Duodenal mucosa (tissue), 2 donors: ENCODE measurements around the gene SETD1A.
"Not testable (repeated sequence)": the region's sequence is repeated elsewhere in the genome, so short reads cannot be mapped to it uniquely, and the experiment has no call there.

ENCODE experiments used
- H3K27ac ChIP-seq: one replicate; pipeline ENCODE4 v1.7.0; 2013; ENCODE audit warnings: low read depth, low read length
- H3K27me3 ChIP-seq, 2 donors: one replicate each; pipeline ENCODE4 v1.7.0; 2013; ENCODE audit warnings: low read length in 2 of 2, control low read depth in 1 of 2; ENCODE audit not compliant: insufficient read depth in 2 of 2, control insufficient read depth in 1 of 2
- H3K36me3 ChIP-seq, 2 donors: one replicate each; pipeline ENCODE4 v1.7.0; 2013; ENCODE audit warnings: low read length in 2 of 2, control low read depth in 1 of 2; ENCODE audit not compliant: insufficient read depth in 2 of 2, control insufficient read depth in 1 of 2
- H3K4me1 ChIP-seq, 2 donors: one replicate each; pipeline ENCODE4 v1.7.0; 2013; ENCODE audit warnings: low read length in 2 of 2, control low read depth in 1 of 2; ENCODE audit not compliant: insufficient read depth in 2 of 2, control insufficient read depth in 1 of 2
- H3K4me3 ChIP-seq, 2 donors: one replicate each; pipeline ENCODE4 v1.7.0; 2013; ENCODE audit warnings: low read length in 2 of 2, low read depth in 1 of 2
- H3K9ac ChIP-seq, 2 donors: one replicate each; pipeline ENCODE4 v1.7.0; 2013; ENCODE audit warnings: low read length in 2 of 2, low read depth in 1 of 2
- H3K9me3 ChIP-seq, 2 donors: one replicate each; pipeline ENCODE4 v1.7.0; 2013; ENCODE audit warnings: low read length in 2 of 2, control low read depth in 1 of 2; ENCODE audit not compliant: control insufficient read depth in 1 of 2

SETD1A gene

DNA sequence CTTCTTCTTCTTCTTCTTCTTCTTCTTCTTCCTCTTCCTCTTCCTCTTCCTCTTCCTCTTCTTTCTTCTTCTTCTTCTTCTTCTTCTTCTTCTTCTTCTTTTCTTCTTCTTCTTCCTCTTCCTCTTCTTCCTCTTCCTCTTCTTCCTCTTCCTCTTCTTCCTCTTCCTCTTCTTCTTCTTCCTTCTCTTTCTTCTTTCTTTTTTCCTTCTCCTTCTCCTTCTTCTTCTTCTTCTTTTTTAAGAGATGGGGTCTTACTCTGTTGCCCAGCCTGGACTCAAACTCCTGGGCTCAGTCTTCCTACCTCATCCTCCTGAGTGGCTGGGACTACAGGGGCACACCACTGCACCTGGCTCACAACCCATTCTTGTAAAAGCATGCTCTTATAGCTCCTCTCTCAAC, 55.7 kb downstream of the SETD1A start:
- not testable (repeated sequence) for H3K4me1 ChIP-seq, H3K36me3 ChIP-seq, H3K4me3 ChIP-seq, H3K9ac ChIP-seq, H3K9me3 ChIP-seq, H3K27ac ChIP-seq
- H3K27me3 ChIP-seq = peaks cover 23 to 32% of the 10 kb centered on the region in 2 donors

GRCh38 chr16:31016018-31016417, 58.5 kb downstream of the SETD1A start:
- H3K27ac ChIP-seq = no peak overlapping the region
- no peaks in the 10 kb centered on the region for H3K36me3 ChIP-seq
- H3K27me3 ChIP-seq = peaks cover 11 to 13% of the 10 kb centered on the region in 2 donors
- H3K4me3 ChIP-seq = no peak overlapping the region
- H3K9ac ChIP-seq = no peak overlapping the region
- no peaks in the 10 kb centered on the region for H3K9me3 ChIP-seq
- peaks cover 0 to 5% of the 10 kb centered on the region in 2 donors for H3K4me1 ChIP-seq

DNA sequence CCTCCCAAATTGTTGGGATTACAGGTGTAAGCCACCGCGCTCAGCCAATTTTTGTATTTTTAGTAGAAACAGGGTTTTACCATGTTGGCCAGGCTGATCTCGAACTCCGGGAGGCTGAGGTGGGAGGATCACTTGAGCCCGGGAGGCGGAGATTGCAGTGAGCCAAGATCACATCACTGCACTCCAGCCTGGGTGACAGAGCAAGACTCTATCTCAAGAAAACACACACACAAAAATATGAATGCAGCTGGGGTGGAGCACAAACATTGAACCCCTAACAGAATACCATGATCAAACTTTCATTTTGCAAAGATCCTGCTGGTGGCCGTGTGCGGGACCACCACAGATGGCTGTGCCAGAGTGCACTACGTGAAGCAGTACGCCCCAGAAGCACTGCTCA, 60.2 kb downstream of the SETD1A start:
- not testable (repeated sequence) for H3K27ac ChIP-seq, H3K4me3 ChIP-seq, H3K36me3 ChIP-seq, H3K9me3 ChIP-seq, H3K9ac ChIP-seq, H3K27me3 ChIP-seq
- peaks cover 2 to 12% of the 10 kb centered on the region in 2 donors for H3K4me1 ChIP-seq

- Histone ChIP-seq H3K27ac (no peak overlapping the region), H3K36me3 (no peaks in the 10 kb centered on the region), H3K9me3 (no peaks in the 10 kb centered on the region), H3K9ac (no peak overlapping the region), H3K4me1 (peaks cover 9 to 20% of the 10 kb centered on the region in 2 donors), H3K4me3 (no peak overlapping the region), H3K27me3 (no peaks in the 10 kb centered on the region)
Measured at GRCh38 chr16:31020536-31020935, 63.0 kb downstream of the SETD1A start.

GRCh38 chr16:31022544-31023251, 65.1 kb downstream of the SETD1A start:
- H3K9ac ChIP-seq = no peak overlapping the region
- H3K4me1 ChIP-seq = peaks cover 9 to 15% of the 10 kb centered on the region in 2 donors
- no peaks in the 10 kb centered on the region for H3K27me3 ChIP-seq
- no peaks in the 10 kb centered on the region for H3K36me3 ChIP-seq
- H3K4me3 ChIP-seq = no peak overlapping the region
- H3K27ac ChIP-seq = no peak overlapping the region
- H3K9me3 ChIP-seq = no peaks in the 10 kb centered on the region

GRCh38 chr16:31023252-31023602, 65.7 kb downstream of the SETD1A start:
- Histone ChIP-seq H3K36me3 (no peaks in the 10 kb centered on the region), H3K27ac (no peak overlapping the region), H3K4me3 (no peak overlapping the region), H3K9ac (no peak overlapping the region), H3K4me1 (peaks cover 9 to 15% of the 10 kb centered on the region in 2 donors), H3K27me3 (no peaks in the 10 kb centered on the region), H3K9me3 (no peaks in the 10 kb centered on the region)

- Histone ChIP-seq H3K27ac (no peak overlapping the region), H3K4me1 (peaks cover 9 to 15% of the 10 kb centered on the region in 2 donors), H3K27me3 (no peaks in the 10 kb centered on the region), H3K9ac (no peak overlapping the region), H3K4me3 (no peak overlapping the region), H3K36me3 (no peaks in the 10 kb centered on the region), H3K9me3 (no peaks in the 10 kb centered on the region)
Measured at GRCh38 chr16:31023627-31024226, 66.2 kb downstream of the SETD1A start.

- H3K36me3 ChIP-seq = no peaks in the 10 kb centered on the region
- no peak overlapping the region for H3K4me3 ChIP-seq
- H3K27ac ChIP-seq = no peak overlapping the region
- H3K27me3 ChIP-seq = no peaks in the 10 kb centered on the region
- no peaks in the 10 kb centered on the region for H3K9me3 ChIP-seq
- peaks cover 9 to 15% of the 10 kb centered on the region in 2 donors for H3K4me1 ChIP-seq
- H3K9ac ChIP-seq = no peak overlapping the region
Measured at GRCh38 chr16:31025339-31025738, 67.8 kb downstream of the SETD1A start.

DNA sequence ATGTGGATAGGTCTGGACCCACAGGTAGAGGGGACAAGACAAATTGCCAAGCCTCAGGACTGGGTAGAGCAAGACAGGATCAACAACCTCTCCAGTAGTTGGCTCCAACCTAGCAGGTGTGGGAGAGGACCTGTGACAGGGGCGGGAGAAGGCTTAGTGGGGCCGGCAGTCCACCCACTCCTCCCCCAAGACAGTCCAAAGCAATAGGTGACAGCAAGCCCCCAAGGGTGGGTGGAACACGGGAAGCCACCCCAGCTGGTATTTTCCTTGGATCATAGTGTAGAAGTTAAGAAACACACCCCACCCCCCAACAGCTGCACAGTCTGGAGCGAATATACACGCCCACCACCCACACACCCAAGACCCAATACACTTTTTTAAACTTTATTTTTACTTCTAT, 71.7 kb downstream of the SETD1A start:
- no peak overlapping the region for H3K4me3 ChIP-seq
- no peaks in the 10 kb centered on the region for H3K27me3 ChIP-seq
- H3K9me3 ChIP-seq = no peaks in the 10 kb centered on the region
- no peaks in the 10 kb centered on the region for H3K36me3 ChIP-seq
- no peak overlapping the region for H3K9ac ChIP-seq
- peaks cover under 1 to 11% of the 10 kb centered on the region in 2 donors for H3K4me1 ChIP-seq
- H3K27ac ChIP-seq = no peak overlapping the region

- H3K4me3 ChIP-seq = no peak overlapping the region
- H3K9ac ChIP-seq = no peak overlapping the region
- no peaks in the 10 kb centered on the region for H3K9me3 ChIP-seq
- no peaks in the 10 kb centered on the region for H3K27me3 ChIP-seq
- H3K36me3 ChIP-seq = peaks cover 7 to 12% of the 10 kb centered on the region in 2 donors
- H3K4me1 ChIP-seq = peaks cover 6 to 18% of the 10 kb centered on the region in 2 donors
- no peak overlapping the region for H3K27ac ChIP-seq
Measured at GRCh38 chr16:31031276-31031675, 73.7 kb downstream of the SETD1A start.
